Tibial nerve (tissue), 4 donors: ENCODE measurements around the gene SERPINA6. TPM values are rescaled to one million over a fixed set of nuclear protein-coding genes. Genes with fewer than 3 reads are reported as not detected.

ENCODE experiments used
- DNase-seq, 2 donors: peaks; one replicate each; pipeline ENCODE4 v3.0.0-alpha.2; 2019; ENCODE audit warnings: low spot score in 2 of 2
- H3K27ac ChIP-seq, 4 donors: fragments of 200-600 bp; sonication (generic) in 3 of 4; one replicate each; pipeline ENCODE4 v1.5.1; 2017 to 2019; ENCODE audit warnings: mild to moderate bottlenecking in 1 of 4
- H3K27me3 ChIP-seq, 2 donors: fragments of 200-600 bp; sonication (generic) in 1 of 2; one replicate each; pipeline versions ENCODE4 v1.5.1 to v1.6.0; 2017 to 2019
- H3K36me3 ChIP-seq, 3 donors: fragments of 200-600 bp; sonication (generic); one replicate each; pipeline ENCODE4 v1.5.1; 2018 to 2019
- H3K4me1 ChIP-seq, 4 donors: fragments of 200-600 bp; sonication (generic) in 3 of 4; one replicate each; pipeline ENCODE4 v1.5.1; 2017 to 2019
- H3K4me3 ChIP-seq, 4 donors: fragments of 200-600 bp; sonication (generic) in 3 of 4; one replicate each; pipeline ENCODE4 v1.5.1; 2017 to 2019; ENCODE audit warnings: mild to moderate bottlenecking in 1 of 4, moderate library complexity in 1 of 4
- H3K9me3 ChIP-seq, 4 donors: fragments of 200-600 bp; sonication (generic) in 3 of 4; one replicate each; pipeline ENCODE4 v1.5.1; 2017 to 2019
- EP300 ChIP-seq, 2 donors: sonication (generic); formaldehyde crosslinking; IDR thresholded peaks; one replicate each; pipeline ENCODE4 v1.6.1; 2017; ENCODE audit warnings: antibody characterized with exemption in 2 of 2, mild to moderate bottlenecking in 1 of 2
- POLR2A ChIP-seq, 2 donors: fragments of 450-650 bp; IDR thresholded peaks; one replicate each; pipeline ENCODE4 v1.6.1; 2017; ENCODE audit warnings: antibody characterized with exemption in 2 of 2, mild to moderate bottlenecking in 2 of 2, moderate library complexity in 2 of 2
- WGBS, 2 donors: methylation state at CpG; one replicate each; pipeline ENCODE4 v1.1.5; 2018; 5-methylcytosine and 5-hydroxymethylcytosine counted together
- total RNA-seq, 4 donors: library from RNA; depleted of rRNA; stranded (reverse); fragments of >200 nt; gene quantifications; one replicate each; pipeline ENCODE4 v1.1.0, GENCODE V29; 2016
- TF ChIP-seq, protein P1 (sequence below), 5 experiments: fragments of 200-600 bp in 3 of 5; fragments of 450-650 bp in 2 of 5; sonication (generic) in 3 of 5; IDR thresholded peaks; one replicate each; pipeline ENCODE4 v1.5.1; 2016 to 2019; ENCODE audit warnings: antibody characterized with exemption in 5 of 5, mild to moderate bottlenecking in 3 of 5, moderate library complexity in 2 of 5

SERPINA6 gene
- total RNA-seq, 4 donors from 2014 or later: 0.63 TPM; not detected in 3

DNA sequence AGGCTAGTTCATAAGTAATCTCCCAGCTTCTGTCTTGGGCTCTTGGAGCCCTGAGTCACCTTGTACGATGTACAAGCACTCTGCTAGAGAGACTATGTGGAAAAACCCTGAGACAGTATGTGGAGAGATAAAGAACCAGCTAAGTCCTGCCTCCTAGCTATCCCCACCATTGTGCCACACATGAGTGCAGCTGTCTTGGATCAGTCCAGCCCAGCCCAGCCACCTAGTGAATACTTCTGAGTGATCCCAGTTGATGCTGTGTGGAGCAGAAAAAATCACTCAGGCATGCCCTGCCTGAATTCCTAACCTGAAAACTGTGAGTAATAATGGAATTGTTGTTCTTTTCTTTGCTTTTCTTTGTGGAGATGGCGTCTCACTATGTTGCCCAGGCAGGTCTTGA is 5.1 kb upstream of the SERPINA6 start:
- H3K36me3 ChIP-seq: no peaks in the 10 kb centered on the region
- DNase-seq: no peak
- H3K4me1 ChIP-seq: no peaks in the 10 kb centered on the region
- H3K9me3 ChIP-seq: no peaks in the 10 kb centered on the region
- H3K4me3 ChIP-seq: no peak overlapping the region
- H3K27ac ChIP-seq: no peak overlapping the region
- TF ChIP-seq EP300 (IDR thresholded peaks at IDR 0.05): no peak
- TF ChIP-seq, protein P1, sequence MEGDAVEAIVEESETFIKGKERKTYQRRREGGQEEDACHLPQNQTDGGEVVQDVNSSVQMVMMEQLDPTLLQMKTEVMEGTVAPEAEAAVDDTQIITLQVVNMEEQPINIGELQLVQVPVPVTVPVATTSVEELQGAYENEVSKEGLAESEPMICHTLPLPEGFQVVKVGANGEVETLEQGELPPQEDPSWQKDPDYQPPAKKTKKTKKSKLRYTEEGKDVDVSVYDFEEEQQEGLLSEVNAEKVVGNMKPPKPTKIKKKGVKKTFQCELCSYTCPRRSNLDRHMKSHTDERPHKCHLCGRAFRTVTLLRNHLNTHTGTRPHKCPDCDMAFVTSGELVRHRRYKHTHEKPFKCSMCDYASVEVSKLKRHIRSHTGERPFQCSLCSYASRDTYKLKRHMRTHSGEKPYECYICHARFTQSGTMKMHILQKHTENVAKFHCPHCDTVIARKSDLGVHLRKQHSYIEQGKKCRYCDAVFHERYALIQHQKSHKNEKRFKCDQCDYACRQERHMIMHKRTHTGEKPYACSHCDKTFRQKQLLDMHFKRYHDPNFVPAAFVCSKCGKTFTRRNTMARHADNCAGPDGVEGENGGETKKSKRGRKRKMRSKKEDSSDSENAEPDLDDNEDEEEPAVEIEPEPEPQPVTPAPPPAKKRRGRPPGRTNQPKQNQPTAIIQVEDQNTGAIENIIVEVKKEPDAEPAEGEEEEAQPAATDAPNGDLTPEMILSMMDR (IDR thresholded peaks at IDR 0.05): no peak
- TF ChIP-seq POLR2A (IDR thresholded peaks at IDR 0.05): no peak
- 88 to 89% methylated on average over 2 of the region's 2 CpGs for WGBS, 2 donors
- no peaks in the 10 kb centered on the region for H3K27me3 ChIP-seq

DNA sequence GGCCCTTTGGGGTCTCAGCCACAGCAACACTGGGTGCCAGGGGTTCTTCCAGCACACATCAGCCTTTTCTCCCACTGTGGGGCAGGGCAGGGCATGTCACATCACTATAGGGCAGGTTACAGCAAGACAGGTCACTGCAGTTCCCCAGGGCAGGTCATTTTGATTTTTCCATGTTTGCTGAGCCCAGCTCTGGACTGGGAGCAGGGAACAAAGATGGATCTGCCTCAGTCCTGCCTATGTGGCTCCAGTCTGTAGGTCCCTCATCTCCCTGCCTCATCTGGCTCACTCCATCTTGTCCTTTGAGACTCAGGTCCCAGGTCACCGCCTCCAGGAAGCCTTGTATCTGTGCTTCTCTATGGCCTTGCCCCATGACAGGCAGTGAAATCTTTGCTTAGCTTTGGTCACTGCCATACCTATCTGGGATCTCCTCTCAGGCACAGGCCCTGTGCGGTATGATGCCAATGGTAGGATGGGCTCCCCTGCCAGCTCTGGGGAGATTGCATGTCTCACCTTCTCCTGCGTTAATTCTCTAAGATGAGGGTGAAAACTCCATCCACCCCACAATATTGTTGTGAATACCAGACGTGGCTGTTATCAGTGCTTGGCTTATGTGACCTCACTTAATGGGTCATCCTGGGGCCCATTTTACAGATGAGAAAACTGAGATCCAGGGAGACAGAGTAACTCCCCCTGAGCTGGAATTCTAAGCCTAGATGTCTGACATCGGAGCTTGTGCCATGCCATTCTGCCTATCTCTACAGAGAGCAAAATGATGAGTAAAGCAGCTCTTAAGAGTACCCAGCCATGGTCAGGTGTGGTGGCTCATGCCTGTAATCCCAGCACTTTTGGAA is 1.5 kb downstream of the SERPINA6 start:
- no peak for TF ChIP-seq EP300 (IDR thresholded peaks at IDR 0.05)
- Histone ChIP-seq H3K9me3 (peaks cover 0 to 10% (median 0%) of the 10 kb centered on the region in 4 donors), H3K4me1 (no peaks in the 10 kb centered on the region), H3K27ac (no peak overlapping the region), H3K36me3 (no peaks in the 10 kb centered on the region), H3K4me3 (no peak overlapping the region), H3K27me3 (no peaks in the 10 kb centered on the region)
- 83 to 84% methylated on average over 5 of the region's 5 CpGs for WGBS, 2 donors
- no peak for DNase-seq

DNA sequence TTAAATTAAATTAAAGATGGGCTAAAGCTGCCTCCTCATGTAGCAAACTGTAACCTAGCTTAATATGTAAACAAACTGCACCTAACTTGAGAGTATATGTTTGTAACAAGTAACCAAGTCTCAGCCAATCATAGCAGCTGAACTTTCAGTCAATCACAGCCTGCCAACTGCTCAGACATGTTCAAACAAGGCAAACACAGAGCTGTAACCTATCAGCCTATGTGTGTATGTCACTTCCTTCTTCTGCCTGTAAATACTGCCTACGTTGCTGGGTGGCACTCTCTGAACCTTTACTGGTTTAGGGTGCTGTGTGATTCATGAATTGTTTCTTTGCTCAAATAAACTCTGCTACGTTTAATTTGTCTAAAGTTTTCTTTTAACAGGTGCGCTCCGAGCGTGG is 2.9 kb downstream of the SERPINA6 start:
- Histone ChIP-seq H3K27ac (no peak overlapping the region), H3K36me3 (no peaks in the 10 kb centered on the region), H3K4me1 (no peaks in the 10 kb centered on the region), H3K27me3 (no peaks in the 10 kb centered on the region), H3K4me3 (no peak overlapping the region), H3K9me3 (peaks cover 0 to 10% (median 0%) of the 10 kb centered on the region in 4 donors)
- 71 to 75% methylated on average over 5 of the region's 5 CpGs for WGBS, 2 donors
- TF ChIP-seq, protein P1 (IDR thresholded peaks at IDR 0.05): no peak
- no peak for TF ChIP-seq EP300 (IDR thresholded peaks at IDR 0.05)
- TF ChIP-seq POLR2A (IDR thresholded peaks at IDR 0.05): no peak
- no peak for DNase-seq

DNA sequence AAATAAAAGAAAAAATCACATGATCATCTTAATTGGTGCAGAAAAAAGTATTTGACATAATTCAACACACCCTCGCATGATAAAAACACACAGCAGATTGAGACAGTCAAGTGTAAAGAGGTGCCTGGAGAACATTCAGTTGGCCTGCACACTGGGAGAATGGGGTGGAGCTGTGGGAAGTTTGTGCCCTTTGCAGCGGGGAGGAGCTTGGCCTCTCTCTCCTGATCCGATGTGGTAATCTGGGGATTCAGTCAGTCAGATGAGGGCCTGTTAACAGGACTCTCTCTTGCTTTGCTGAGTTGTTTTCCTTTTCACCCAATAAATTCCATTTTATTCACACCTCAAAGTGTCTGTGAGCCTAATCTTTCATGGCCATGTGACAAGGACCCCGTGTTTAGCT is 5.9 kb downstream of the SERPINA6 start:
- H3K27ac ChIP-seq: peak overlapping the region in 1 of 4 donors; percentile 60
- DNase-seq: peak in 1 of 2 donors; percentile 68
- 46 to 56% methylated on average over 4 of the region's 4 CpGs for WGBS, 2 donors
- H3K4me1 ChIP-seq: no peaks in the 10 kb centered on the region
- peaks cover 0 to 14% (median 0%) of the 10 kb centered on the region in 4 donors for H3K9me3 ChIP-seq
- H3K36me3 ChIP-seq: no peaks in the 10 kb centered on the region
- no peaks in the 10 kb centered on the region for H3K27me3 ChIP-seq
- H3K4me3 ChIP-seq: no peak overlapping the region
- TF ChIP-seq EP300 (IDR thresholded peaks at IDR 0.05) (peak in 1 of 2 donors; percentile 51), POLR2A (IDR thresholded peaks at IDR 0.05) (peak in 1 of 2 donors; percentile 22)
- TF ChIP-seq, protein P1 (IDR thresholded peaks at IDR 0.05): no peak

DNA sequence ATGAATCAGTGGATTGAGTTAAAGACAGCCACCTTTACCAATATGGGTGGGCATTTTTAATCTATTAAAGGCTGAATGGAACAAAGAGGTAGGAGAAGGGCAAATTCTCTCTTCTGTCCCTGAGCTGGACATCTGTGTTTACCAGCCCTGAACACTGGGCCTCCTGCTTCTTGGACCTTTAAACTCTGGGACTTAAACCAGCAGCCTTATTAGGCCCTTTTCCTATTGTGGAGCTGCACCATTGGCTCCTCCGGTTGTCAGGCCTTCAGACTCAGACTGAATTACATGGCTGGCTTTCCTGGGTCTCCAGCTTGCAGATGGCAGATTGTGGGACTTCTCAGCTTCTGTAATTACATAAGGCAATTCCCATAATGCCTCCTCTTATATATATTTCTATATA is 6.4 kb downstream of the SERPINA6 start:
- no peaks in the 10 kb centered on the region for H3K36me3 ChIP-seq
- H3K27me3 ChIP-seq: no peaks in the 10 kb centered on the region
- H3K4me1 ChIP-seq: no peaks in the 10 kb centered on the region
- no peak overlapping the region for H3K4me3 ChIP-seq
- peak overlapping the region in 1 of 4 donors; percentile 31 for H3K27ac ChIP-seq
- no peak for DNase-seq
- TF ChIP-seq EP300 (IDR thresholded peaks at IDR 0.05) (no peak), POLR2A (IDR thresholded peaks at IDR 0.05) (no peak)
- TF ChIP-seq, protein P1 (IDR thresholded peaks at IDR 0.05): no peak
- 73 to 93% methylated on average over 1 of the region's 1 CpG for WGBS, 2 donors
- peaks cover 0 to 14% (median 0%) of the 10 kb centered on the region in 4 donors for H3K9me3 ChIP-seq
